Left cardiac atrium (tissue), 4 donors: ENCODE measurements around the gene PRPF6. TPM values are rescaled to one million over a fixed set of nuclear protein-coding genes. Genes with fewer than 3 reads are reported as not detected.
A peak's percentile ranks its signal among the peaks of the same experiment; 100 is the strongest.

Source experiments
- ATAC-seq, 2 donors: fragments of 200-7000 bp; cut with Tn5 transposase; one replicate each; pipeline ENCODE4 v1.9.1; 2020; ENCODE audit warnings: mild to moderate bottlenecking in 2 of 2, moderate library complexity in 2 of 2
- DNase-seq: peaks from one replicate; pipeline ENCODE4 v3.0.0-alpha.2; 2020
- intact Hi-C, 2 donors: fragments of 100-400 bp; cut with DNase I; formaldehyde crosslinking; loops; one replicate each; pipeline versions ENCODE4 v1.14.1 to v1.15.1; 2022 to 2023
- total RNA-seq, 2 donors: library from RNA; stranded (reverse); fragmentation: NEBNext Ultra II Directional; extraction: Animal tissue kit (Norgen Biotek cat#: 25700); gene quantifications; one replicate each; pipeline ENCODE4 v1.2.1, GENCODE V29; 2021
- donor health status: DM: no; HTN: yes; CAD: no.
- donor health status: DM: no; HTN: yes; CAD: no; lungs with severe emphysema.
- donor health status: DM: yes; HTN: yes; CAD: no.
- donor health status: Dilated cardiomyopathy.

The PRPF6 gene
- total RNA-seq, 2 donors from 2014 or later: 38.8 to 43.9 TPM

DNA sequence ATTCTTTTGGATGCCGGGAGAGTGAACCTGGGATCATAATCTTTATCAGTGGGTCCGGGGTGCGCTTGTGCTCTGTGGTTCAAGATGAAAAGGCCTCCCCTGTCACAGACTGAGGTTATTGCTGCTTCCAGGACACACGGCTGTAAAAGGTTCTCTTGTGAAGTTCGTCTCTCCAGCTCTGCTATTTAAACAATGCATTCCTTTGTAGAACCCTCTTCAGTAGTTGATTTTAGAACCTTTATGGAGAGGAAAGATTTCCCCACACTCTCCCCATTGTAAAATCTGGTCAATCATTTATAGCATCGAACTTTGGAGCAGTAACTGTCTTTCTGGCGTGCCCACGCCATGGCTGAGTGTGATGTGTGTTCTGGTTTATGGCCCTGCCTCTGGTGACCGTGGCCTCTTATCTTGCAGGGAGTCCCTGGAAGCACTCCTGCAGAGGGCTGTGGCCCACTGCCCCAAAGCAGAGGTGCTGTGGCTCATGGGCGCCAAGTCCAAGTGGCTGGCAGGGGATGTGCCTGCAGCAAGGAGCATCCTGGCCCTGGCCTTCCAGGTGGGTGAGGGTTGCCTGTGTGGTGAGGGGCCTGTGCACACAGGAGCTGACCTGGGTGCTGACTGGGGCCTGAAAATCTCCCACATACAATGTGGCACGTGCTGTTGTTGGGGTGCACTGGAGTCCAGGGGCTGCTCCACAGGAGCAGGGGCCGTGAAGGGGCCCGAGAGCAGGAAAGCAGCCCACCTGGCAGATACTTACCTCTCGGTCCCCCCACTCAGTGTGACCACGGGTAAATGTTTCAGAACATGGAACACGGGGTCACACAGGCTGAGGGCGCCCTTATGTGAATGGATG is 43.4 kb downstream of the PRPF6 start:
- ATAC-seq: no peak
- no peak for DNase-seq
- intact Hi-C loops: no loop called here

DNA sequence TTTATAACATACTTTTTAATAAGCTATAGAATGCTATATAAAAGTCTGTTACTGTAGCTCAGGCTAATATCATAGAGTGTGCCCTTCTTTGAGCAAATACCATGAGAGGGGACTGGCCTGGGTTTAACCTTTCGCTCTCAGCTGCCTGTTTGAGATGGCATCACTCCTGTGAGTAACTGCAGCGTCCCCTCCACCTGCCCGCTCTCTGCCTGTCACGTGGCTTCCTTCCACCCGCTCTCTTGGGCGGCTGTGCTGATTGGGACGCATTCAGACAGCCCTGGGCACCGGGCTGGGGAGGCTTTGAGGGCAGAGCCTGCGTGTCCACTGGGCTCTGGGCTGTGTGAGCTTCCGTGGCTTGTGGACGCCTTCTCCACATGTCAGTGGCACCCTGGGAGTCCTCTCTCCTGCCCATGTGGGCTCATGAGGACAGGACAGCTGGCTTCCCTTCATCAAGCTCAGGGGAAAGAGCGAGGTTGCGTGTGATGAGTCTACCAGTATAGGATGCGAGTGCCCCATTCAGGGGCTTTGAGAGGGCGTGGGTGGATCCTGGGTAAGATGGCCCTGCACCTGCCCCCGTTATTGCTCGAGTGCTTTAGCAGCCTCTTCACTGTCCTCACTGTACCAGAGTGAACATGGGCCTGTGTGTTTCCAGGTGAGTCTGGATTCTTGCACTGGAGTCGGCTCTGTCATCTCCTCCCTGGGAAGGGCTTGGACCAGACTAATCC is 44.3 kb downstream of the PRPF6 start:
- intact Hi-C loops: no loop called here
- no peak for ATAC-seq
- no peak for DNase-seq

DNA sequence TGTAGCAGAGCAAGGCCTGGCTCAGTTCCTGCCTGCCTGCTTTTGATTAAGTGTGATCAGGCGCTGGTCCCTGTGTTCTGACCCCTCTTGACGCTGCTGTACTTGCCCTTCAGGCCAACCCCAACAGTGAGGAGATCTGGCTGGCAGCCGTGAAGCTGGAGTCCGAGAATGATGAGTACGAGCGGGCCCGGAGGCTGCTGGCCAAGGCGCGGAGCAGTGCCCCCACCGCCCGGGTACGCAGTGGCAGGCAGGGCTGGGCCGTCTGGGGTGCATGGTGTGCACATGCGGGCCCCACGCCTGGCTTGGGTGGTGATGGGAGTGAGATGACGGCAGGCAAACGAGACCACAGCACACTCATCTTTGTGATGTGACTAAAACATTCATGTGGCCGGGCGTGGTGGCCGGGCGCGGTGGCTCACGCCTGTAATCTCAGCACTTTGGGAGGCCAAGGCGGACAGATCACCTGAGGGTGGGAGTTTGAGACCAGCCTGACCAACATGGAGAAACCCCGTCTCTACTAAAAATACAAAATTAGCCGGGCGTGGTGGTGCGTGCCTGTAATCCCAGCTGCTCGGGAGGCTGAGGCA is 45.0 kb downstream of the PRPF6 start:
- intact Hi-C loops: no loop called here
- ATAC-seq (no peak), DNase-seq (no peak)

DNA sequence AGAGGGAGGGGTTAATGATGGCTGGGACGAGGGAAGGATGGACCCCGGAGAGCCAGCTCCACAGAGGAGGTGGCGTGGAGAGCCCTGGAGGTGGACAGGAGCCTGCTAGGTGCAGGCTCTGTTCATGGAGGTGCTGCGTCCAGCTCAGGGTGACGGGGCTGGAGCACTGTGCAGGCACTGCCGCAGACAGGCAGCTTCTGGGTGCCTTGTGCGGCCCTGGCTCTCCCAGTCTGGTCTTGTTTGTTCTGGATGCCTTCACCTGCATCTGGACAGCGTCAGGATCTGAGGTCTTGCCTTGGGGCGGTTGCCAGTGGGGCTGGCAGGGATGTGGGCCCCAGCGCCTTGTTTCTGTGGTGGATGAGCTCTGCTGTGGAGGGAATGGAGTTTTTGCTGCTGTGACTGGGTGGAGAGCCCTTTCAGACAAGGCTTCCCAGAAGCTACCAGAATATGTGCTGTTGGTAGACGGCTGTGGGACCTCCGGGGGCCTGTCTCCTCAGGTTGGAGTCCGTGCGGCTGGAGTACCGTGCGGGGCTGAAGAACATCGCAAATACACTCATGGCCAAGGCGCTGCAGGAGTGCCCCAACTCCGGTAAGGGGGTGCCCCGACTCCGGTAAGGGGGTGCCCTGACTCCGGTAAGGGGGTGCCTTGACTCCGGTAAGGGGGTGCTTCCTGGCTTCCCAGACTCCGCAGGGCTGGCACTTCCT is 47.2 kb downstream of the PRPF6 start:
- DNase-seq (no peak), ATAC-seq (no peak)
- intact Hi-C loops: no loop called here

GRCh38 chr20:64029293-64030117 is 48.6 kb downstream of the PRPF6 start:
- no peak for ATAC-seq
- intact Hi-C loops: no loop called here

DNA sequence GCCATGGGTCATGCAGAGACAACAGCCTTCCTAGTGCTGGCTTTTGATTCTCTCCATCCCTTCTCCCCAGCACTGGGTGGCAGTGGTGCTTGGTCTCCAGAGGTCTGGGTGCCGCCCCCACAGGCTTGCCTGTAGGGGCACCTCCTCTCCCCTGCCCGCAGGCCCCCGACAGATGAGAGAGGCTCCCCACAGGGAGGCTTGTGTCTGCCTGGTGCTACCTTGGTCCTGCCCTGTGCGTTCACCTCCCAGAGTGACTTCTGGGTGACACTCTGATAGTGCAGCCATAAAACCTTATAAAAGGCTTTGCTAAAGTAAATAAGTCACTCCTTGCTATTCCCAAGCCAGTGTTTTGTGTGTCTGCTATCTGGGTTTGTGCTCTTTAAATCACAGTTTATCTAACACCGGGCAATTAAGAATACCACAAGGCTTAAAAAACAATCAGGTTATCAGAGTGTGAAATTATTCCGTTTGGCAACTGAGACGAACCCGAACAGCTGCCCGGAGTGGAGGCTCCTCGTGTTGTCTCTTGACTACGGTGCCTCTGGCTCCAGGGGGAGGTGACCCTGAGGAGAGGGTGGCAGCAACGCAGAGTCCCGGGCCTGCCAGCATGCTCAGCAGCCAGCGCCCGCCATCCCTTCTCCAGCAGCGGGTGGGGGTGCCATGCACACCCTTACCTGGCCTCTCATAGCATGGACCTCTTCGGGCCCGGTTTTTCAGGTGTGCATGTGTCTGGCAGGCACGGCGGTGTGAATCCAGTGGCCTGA is 49.6 kb downstream of the PRPF6 start:
- intact Hi-C loops: no loop called here
- ATAC-seq (no peak), DNase-seq (no peak)

More at GRCh38 chr20:64029293-64030117, 48.6 kb downstream of the PRPF6 start:
- no peak for DNase-seq

DNA sequence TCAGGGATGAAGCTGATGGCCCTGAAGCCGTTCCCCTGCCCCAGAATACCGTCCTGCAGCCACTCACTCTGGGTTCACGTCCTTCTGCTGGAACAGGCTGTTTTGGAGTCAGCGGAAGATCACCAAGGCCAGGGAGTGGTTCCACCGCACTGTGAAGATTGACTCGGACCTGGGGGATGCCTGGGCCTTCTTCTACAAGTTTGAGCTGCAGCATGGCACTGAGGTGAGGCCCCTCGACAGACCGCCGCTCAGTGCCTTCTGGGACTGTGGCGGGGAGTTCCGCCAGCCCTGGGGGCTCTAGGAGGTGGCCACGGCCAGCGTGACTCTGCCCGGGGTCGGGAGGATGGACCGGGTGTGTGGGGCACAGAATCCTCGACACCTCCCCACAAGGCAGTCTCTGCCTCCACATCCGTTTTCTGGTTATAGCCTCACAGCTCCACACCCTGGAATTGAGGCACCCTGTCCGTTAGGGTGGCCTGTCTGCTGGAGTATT is 50.9 kb downstream of the PRPF6 start:
- ATAC-seq (no peak), DNase-seq (no peak)
- intact Hi-C loops: no loop called here

GRCh38 chr20:64032706-64033624 is 52.0 kb downstream of the PRPF6 start:
- ATAC-seq (no peak), DNase-seq (no peak)
- intact Hi-C loops: no loop called here

DNA sequence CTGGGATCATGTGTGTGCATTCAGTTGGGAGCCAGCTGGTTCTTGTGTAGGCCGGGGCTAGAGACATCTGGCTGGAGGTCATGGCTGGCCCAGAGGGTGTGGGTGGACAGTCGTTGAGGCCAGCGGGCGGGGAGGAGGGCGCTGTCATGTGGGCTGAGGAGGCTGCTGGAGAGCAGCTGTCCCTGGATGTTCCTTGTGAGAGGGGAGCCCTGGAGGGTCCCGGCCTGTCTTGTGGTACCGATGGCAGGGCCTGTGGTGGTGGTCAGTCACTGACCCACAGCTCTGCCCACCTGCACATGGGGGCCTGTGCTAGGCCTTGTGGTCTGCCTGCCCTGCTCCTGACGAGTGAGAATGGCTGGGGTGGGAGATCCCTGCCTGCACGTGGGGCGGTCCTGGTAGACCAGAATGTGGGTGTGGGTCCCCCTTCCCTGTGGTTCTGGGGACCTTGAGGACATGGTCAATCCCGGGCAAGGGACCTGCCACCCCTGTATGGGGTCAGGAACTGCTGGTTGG is 53.1 kb downstream of the PRPF6 start:
- peak in 1 of 2 donors; percentile 34 for ATAC-seq
- intact Hi-C loops: no loop called here
- DNase-seq: no peak

DNA sequence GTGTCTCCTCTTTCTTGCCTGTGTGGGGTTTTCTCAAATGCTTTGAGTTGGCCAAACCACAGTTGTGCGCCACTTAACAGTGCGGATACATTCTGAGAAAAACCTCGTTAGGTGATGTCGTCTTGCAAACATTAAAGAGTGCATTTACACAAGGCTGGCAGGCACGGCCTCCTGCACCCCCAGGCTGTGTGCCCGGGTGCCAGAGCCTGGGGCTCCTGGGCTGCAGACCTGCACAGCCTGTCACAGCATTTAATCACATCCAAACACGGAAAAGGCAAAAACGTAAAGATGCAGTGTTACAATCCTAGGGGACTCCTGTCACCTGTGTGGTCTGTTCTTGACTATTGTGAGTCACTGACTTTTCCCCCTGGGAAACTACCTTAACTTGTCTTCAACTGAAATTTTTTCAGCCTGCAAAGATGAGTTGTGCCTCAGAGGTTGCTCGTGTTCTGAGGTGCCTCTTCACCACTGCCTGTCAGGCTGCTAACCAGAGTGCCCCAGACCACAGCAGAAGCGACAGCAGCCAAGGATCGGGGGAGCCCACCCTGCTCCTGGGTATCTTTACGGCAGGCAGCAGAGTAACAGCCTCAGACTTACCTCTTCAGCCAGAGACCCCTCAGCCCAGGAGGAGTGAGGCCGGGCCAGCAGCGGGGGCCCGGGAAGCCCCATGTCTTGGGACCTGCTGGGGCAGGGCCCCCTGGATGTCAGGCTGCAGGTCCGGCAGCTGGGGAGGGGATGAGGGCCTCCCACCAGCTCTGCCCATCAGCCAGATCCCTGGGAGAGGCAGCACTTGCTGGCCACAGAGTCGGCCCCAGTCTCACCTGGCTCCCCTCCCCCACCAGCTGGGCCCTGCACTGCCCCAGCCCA is 54.4 kb downstream of the PRPF6 start:
- intact Hi-C loops: no loop called here
- DNase-seq: no peak

DNA sequence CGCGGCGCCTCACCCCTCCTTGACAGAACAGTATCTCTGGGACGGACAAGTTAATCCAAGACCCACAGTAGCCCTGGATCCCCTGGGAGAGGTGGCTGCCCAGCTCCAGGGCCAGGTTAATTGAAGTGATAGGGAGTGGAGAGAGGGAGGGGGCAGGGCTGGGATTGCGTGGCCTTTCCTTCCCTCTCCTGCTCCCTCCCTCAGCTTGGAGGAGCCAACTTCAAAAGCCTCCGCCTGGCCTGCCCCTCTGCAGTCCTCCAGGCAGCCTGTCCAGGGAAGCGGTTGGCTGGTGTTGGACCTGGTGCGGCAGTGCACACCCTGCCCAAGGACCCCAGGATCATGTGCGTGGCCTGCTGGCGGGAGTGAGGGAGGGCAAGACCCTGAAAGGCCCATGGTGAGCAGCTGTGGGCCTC is 55.0 kb downstream of the PRPF6 start, which contains the start of gene C20orf204:
C20orf204 (plus strand) TSS at position 250 of the 413 bp plus-strand sequence; CDS start at position 392, 142 bp downstream.
- intact Hi-C loops: no loop called here
- ATAC-seq: no peak
- no peak for DNase-seq

More for the DNA sequence above, 54.4 kb downstream of the PRPF6 start:
- ATAC-seq: no peak

DNA sequence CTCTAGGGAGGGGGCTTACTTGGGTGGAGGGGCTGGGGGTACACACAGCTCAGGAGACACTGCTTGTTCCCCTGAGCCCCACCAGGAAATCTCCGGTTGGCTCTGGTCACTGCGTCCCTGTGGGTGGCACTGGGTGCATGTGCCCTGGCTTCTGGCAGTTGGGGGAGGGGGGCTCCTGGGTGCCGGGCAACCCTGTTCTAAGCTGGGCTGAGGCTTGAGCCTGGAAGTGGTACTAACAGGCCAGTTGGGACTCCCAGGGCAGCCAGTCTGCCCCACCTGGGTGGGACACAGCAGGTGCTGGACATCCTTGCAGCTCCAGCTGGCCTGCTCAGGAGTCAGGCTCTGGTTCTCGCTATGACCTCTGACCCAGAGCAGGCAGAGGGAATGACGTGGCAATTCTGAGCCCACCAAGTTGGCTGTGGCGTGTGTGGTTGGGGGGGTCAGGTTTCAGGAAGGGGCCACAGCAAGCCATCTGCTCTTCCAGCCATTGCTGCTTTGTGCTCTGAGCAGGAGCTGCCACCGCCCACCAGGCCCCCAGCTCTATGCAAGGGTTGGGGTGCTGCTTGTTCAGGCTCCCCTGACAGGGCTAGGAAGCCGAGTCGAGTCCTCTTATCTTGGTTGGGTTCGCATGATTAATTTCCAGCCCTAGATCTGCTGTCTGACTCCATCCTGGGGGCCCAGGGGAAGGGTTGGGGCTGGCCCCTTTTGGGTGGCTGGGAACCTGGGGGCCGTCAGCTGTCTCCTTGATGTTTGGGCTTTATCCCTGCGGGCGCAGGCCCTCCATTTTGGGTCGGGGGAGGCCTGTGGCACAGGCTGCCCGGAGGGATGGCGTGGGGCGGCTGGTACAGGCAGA is 55.6 kb downstream of the PRPF6 start:
- intact Hi-C loops: no loop called here
- no peak for DNase-seq
- ATAC-seq: no peak

DNA sequence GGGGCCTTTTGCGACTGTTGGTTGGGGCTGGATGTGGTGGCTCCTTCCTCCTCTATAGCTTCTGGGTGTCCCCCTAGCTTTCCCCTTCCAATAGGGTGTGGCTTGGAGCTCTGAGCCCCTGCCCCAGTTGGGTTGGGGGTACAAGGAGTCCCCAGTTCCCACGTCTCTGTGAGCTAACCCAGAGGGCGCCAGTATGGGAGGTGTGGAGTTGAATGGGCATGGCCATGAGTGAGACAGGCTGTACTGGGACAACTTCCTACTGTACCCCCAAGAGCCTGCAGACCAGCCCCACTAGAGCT is 56.2 kb downstream of the PRPF6 start:
- DNase-seq (no peak), ATAC-seq (no peak)
- intact Hi-C loops: no loop called here

DNA sequence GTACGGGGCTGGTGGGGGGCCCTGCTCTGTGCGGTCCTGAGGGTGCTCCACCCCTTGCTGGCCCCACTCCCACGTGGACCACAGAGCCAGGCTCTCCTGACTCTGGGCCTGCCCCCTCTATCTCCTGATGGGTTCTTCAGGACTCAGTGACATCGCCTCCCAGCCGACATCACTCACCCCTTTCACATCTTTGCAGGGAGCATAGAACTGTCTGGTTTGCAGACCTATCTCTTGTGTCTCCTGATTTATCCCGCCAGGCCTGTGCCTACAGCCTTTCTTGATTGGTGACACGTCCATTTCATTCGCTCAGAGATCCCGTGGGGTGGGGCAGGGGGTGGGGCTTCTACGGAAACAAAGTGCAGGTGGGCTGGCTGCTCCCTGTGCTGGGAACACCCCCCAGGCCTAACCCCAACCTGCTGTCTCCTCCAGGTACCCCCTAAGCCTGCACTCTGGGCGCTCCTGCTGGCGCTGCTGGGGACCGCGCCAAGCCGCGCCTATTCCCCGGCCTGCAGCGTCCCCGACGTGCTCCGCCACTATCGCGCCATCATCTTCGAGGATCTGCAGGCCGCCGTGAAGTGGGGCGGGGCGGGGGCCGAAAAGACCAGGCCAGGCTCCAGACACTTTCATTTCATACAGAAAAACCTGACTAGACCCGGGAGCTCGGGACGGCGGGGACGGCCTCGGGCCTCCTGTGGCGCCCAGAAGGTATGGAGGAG is 56.7 kb downstream of the PRPF6 start:
- ATAC-seq: no peak
- DNase-seq: no peak
- intact Hi-C loops: no loop called here
